22Rv1 (cell line): ENCODE measurements around the gene IWS1.

ENCODE experiments used
- CTCF ChIP-seq: fragments of 450-650 bp; IDR thresholded peaks from 2 replicates; pipeline ENCODE4 v1.5.1; 2017; ENCODE audit warnings: mild to moderate bottlenecking
- ZFX ChIP-seq: fragments of 450-650 bp; IDR thresholded peaks from 2 replicates; pipeline ENCODE4 v1.6.1; 2017; ENCODE audit warnings: antibody characterized with exemption, borderline replicate concordance

GRCh38 chr2:127462461-127462860, 63.8 kb downstream of the IWS1 start:
- TF ChIP-seq CTCF (no peak), ZFX (no peak)
